HG02938 (cell line): ENCODE results near the gene PPL.

Experiments used
- ATAC-seq: cut with Tn5 transposase; IDR thresholded peaks from one replicate; pipeline ENCODE4 v1.9.1; 2021; ENCODE audit warnings: mild to moderate bottlenecking, moderate library complexity; ENCODE audit not compliant: unreplicated experiment

Gene PPL

GRCh38 chr16:4868535-4868934 lies 68.4 kb downstream of the PPL start:
- ATAC-seq = no peak

GRCh38 chr16:4868026-4868425 lies 68.9 kb downstream of the PPL start:
- peak; percentile 56 for ATAC-seq

- no peak for ATAC-seq
Observed at GRCh38 chr16:4866586-4866985, 70.4 kb downstream of the PPL start.

- ATAC-seq = no peak
Observed at GRCh38 chr16:4865231-4865860, 71.6 kb downstream of the PPL start.

- ATAC-seq = no peak
Observed at GRCh38 chr16:4864728-4865127, 72.2 kb downstream of the PPL start.

- ATAC-seq = no peak
Observed at GRCh38 chr16:4862639-4863038, 74.3 kb downstream of the PPL start.

GRCh38 chr16:4860727-4861342 lies 76.1 kb downstream of the PPL start:
- ATAC-seq = no peak

GRCh38 chr16:4859900-4860255 lies 77.1 kb downstream of the PPL start:
- ATAC-seq = no peak

- no peak for ATAC-seq
Observed at GRCh38 chr16:4859190-4859899, 77.6 kb downstream of the PPL start.

- no peak for ATAC-seq
Observed at GRCh38 chr16:4855804-4856203, 81.1 kb downstream of the PPL start.

- ATAC-seq = no peak
Observed at GRCh38 chr16:4855371-4855770, 81.6 kb downstream of the PPL start.

GRCh38 chr16:4852221-4852872 lies 84.6 kb downstream of the PPL start:
- ATAC-seq = no peak

- ATAC-seq = no peak
Observed at GRCh38 chr16:4850211-4850610, 86.7 kb downstream of the PPL start.

- ATAC-seq = peak; percentile 21
Observed at GRCh38 chr16:4847774-4848587, 89.0 kb downstream of the PPL start.

GRCh38 chr16:4846901-4847773 lies 89.8 kb downstream of the PPL start, which contains the start of the genes GLYR1 and UBN1:
TSS of gene GLYR1 (minus strand) at chr16:4847288. CDS start at chr16:4847265, 23 bp downstream.
TSS of gene UBN1 (plus strand) at chr16:4847481. CDS start at chr16:4852918, 5,437 bp downstream.
- ATAC-seq = peak; percentile 79

- peak; percentile 25 for ATAC-seq
Observed at GRCh38 chr16:4846503-4846900, 90.4 kb downstream of the PPL start.

GRCh38 chr16:4840984-4841383 lies 96.0 kb downstream of the PPL start:
- no peak for ATAC-seq

- no peak for ATAC-seq
Observed at GRCh38 chr16:4839942-4840341, 97.0 kb downstream of the PPL start.

- no peak for ATAC-seq
Observed at GRCh38 chr16:4837733-4838501, 99.0 kb downstream of the PPL start.
